Measurements from ENCODE around the gene PAQR7.

The PAQR7 gene

GRCh38 chr1:25829046-25829445 is 46.5 kb downstream of the PAQR7 start:
- in situ Hi-C loops (cut with HindIII; ENCODE audit: low pct_ligation_motif_present, low pct_unique_long_range_greater_than_20kb, low sequenced_read_pairs) = no loop called here
- no peak for DNase-seq

DNA sequence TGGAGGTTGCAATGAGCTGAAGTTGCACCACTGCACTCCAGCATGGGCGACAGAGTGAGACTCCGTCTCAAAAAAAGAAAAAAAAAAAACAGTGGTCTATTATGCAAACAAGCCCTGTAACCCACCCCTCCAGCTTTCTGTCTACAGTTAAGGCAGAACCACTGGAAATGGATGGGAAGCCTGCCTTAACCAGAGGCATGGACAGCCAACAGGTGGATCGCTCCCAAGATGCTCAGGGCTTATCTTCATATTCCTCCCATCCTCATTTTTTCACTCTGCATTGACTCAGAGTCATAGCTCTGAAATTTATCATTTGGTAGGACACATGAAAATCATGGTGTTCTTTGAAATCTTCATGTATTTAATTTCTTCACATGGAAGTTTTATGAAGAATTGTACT is 47.0 kb downstream of the PAQR7 start:
- DNase-seq = no peak
- in situ Hi-C loops (cut with HindIII; ENCODE audit: low pct_ligation_motif_present, low pct_unique_long_range_greater_than_20kb, low sequenced_read_pairs) = no loop called here

- DNase-seq = no peak
Measured at GRCh38 chr1:25826571-25826970, 48.9 kb downstream of the PAQR7 start.

GRCh38 chr1:25825605-25826004 is 49.9 kb downstream of the PAQR7 start:
- in situ Hi-C loops (cut with HindIII; ENCODE audit: low pct_ligation_motif_present, low pct_unique_long_range_greater_than_20kb, low sequenced_read_pairs) = no loop called here
- DNase-seq = no peak

More at GRCh38 chr1:25826571-25826970, 48.9 kb downstream of the PAQR7 start:
- in situ Hi-C loops (cut with HindIII; ENCODE audit: low pct_ligation_motif_present, low pct_unique_long_range_greater_than_20kb, low sequenced_read_pairs) = no loop called here

DNA sequence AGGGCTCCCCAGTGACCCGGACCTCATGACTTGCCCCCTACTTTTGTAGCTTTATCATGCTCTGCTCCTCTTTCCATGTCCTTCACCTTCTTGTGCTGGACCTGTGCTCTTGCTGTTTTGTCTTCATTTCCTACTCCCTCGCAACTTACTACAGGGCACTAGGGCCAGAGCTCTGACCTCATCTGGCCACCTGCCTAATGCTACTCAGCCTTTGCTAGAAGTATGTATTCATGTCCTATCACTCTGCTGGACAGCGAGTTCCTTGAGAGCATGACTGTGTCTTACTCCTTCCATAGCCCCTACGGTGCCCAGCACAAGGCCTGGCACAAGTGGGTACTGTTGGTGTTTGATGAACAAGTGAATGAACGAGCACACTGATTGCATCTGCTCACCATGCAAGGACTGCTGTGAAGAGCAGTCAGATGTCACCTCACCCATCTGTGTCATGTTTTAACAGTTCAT is 53.8 kb downstream of the PAQR7 start:
- no peak for DNase-seq

GRCh38 chr1:25821112-25821476 is 54.4 kb downstream of the PAQR7 start:
- no peak for DNase-seq
- in situ Hi-C loops (cut with HindIII; ENCODE audit: low pct_ligation_motif_present, low pct_unique_long_range_greater_than_20kb, low sequenced_read_pairs) = no loop called here

More for the DNA sequence above, 53.8 kb downstream of the PAQR7 start:
- in situ Hi-C loops (cut with HindIII; ENCODE audit: low pct_ligation_motif_present, low pct_unique_long_range_greater_than_20kb, low sequenced_read_pairs) = no loop called here

DNA sequence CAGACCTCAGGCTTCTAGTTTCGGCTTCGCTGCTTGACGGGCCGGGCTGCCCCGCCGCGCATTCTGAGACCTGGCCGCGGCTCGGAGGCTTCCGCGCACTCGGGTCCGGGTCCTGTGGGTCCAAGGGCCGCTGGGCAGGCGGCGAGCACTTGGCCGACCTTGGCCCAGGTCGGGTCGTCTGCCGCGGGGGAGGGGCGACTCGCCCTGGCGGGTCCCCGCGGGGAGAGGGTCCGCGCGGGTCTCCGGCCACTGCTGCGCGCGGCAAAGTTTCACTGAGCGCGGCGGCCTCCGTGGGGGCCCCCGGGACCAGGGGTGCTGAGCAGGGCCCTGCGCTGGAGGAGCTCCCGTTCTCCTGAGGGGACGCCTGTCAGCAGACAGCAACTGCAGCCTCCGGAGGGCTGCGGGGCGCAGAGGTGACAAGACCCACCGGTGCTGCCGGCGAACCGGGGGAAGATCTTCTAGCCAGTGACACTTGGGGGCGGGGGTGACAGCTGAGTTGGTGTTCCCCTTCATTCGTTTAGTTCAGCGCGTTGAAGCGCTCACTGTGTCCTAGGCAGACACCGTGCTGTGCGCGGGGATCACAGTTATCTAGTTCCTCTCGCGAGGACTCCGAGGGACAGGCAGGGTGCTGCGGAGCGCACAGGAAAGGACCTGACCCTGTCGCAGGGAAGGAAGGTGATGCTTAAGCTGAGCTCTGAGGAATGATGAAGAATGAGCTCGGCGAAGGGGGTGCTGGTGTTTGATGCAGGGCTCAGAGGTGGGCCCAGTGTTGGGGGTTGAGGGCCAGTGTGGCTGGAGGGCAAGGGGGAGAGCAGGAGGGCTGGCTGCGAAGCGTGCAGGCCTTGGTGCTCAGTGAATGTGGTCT is 55.0 kb downstream of the PAQR7 start:
- in situ Hi-C loops (cut with HindIII; ENCODE audit: low pct_ligation_motif_present, low pct_unique_long_range_greater_than_20kb, low sequenced_read_pairs) = no loop called here
- peak; percentile 63 for DNase-seq

DNA sequence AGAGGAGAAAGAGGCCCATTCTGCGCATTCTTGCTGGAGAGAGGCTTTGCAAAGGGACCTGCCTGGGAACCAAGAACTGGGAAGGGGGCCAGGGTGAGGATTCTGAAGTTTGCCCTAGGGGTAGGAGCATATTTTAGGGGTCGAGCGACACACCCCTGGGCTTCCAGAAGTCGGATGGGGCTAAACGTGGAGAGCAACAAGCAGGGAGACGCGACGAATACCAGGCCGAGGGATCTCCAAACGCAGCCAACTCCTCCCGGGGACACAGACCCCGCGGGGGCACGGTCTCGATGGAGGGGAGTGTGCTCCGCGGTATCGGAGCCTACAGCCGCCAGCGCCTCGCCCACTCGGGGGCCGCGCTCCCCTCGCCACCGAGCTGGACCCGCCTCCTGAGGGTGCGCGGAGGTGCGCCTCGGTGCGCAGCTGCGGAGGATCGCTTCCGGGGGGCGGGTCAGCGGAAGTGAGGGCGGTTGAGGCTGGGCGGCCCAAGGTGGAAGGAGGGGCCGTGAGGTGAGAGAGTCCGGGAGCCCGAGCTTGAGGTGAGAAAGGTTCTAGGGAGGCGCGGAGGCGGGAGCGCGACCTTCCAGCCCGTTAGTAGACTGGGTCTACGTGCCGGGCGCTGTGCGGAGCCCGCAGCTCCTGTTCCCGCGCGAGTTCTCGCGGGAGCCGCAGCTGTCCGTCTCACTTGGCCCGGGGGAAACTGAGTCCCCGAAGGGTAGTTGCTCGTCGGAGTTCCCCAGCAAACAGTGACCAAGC is 55.8 kb downstream of the PAQR7 start, which contains the start of gene MTFR1L:
Gene MTFR1L, plus strand, starts transcription at position 464 of the 756 bp plus-strand sequence. CDS start 3,151 bp downstream, outside the sequence.
- DNase-seq = peak; percentile 73
- in situ Hi-C loops (cut with HindIII; ENCODE audit: low pct_ligation_motif_present, low pct_unique_long_range_greater_than_20kb, low sequenced_read_pairs) = no loop called here

- DNase-seq = peak; percentile 12
- in situ Hi-C loops (cut with HindIII; ENCODE audit: low pct_ligation_motif_present, low pct_unique_long_range_greater_than_20kb, low sequenced_read_pairs) = no loop called here
Measured at GRCh38 chr1:25818569-25818968, 56.9 kb downstream of the PAQR7 start.

DNA sequence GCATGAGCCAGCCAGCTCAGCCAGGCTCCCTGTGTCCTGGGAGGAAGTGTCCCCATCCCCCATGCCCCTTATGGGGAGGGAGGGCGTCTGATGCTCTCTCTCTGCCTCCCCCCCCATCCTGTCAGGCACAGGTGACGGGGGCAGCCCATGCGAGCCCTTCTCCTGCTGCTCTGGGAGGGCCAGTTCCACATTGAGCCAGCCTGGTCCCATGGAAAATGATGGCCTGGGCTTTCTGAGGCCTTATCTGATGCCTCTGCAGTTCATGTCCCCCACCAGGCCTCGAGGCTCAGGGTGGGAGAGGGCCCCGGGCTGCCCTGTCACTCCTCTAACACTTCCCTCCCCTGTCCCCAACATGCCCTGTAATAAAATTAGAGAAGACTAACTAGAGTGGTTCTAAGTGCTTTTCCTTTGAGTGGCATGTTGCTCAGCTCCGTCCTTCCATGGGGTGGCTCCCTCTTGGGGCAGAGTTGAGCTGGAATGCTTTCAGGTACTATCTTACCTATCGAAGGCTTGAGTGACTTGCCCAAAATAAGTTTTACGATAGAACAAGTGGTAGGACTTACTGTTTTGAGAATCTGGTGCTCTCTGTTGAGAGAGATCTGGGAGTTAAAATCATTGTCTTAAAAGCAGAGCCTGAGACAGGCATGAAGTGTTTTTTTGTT is 57.5 kb downstream of the PAQR7 start:
- DNase-seq = no peak

DNA sequence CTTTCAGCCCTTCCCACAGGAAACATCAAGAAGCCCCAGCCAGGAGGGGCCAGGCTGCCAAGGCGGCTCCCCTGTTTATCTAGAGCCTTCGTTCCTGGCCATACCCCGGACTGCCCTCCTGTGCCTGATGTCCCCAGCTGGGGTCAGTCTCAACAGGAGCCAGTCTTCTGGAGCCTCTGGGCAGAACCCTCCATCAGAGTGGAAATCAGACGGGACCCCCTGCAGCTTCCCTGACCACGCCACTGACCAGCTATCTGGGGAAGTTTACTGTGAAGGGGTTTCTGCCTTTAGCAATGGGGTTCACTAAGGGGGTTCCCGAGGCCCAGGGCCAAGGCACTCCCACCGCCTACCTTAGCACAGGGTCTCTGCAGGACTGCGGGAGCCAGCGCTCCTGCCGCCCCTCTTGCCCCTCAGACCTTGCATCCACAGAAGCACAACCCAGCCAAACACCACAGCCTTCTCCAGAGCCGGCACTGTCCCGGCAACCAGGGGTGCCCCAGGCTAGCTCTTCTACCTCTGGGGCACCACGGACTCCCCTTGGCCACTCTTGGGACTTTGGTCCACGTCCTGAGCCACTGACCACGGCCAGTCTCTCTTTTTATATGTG is 59.3 kb downstream of the PAQR7 start:
- in situ Hi-C loops (cut with HindIII; ENCODE audit: low pct_ligation_motif_present, low pct_unique_long_range_greater_than_20kb, low sequenced_read_pairs) = no loop called here

More for the DNA sequence above, 57.5 kb downstream of the PAQR7 start:
- in situ Hi-C loops (cut with HindIII; ENCODE audit: low pct_ligation_motif_present, low pct_unique_long_range_greater_than_20kb, low sequenced_read_pairs) = no loop called here

DNA sequence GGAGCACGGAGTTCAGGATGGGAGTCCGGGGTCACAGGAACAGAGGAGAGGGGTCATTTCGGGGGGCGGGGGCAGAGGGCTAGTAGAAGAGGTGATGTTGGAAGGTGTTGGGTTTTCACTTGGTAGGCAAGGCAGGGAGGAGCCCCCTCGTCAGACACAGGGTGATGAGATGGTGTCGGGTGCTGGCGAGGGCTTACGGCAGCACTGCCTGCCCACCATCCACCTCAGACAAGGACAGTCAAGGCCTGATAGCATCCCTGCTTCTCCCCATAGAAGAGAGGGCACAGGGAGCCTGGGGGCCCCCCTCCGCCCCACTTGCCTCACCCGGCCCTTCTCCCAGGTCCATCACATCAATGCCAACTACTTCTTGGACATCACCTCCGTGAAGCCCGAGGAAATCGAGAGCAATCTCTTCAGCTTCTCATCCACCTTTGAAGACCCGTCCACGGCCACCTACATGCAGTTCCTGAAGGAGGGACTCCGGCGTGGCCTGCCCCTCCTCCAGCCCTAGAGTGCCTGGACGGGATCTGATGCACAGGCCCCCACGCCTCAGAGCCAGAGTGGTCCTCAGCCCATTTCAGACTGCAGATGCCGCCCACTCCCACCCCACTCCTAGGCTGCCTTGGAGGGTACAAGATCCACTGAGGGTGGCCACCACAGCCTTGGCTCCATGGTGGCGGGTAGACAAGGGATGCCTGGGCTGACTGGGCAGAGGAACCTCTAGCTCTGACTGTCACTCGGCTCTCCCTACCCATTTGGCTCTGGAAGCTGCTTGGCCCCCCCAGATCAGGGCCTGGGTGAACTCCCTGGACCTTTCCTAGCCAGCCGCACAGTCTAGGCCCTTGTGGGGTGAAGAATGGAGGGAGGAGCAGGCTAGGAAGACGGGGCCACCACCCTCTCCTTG is 60.0 kb downstream of the PAQR7 start:
- in situ Hi-C loops (cut with HindIII; ENCODE audit: low pct_ligation_motif_present, low pct_unique_long_range_greater_than_20kb, low sequenced_read_pairs) = no loop called here
- no peak for DNase-seq

More for the DNA sequence above, 59.3 kb downstream of the PAQR7 start:
- DNase-seq = no peak

- in situ Hi-C loops (cut with HindIII; ENCODE audit: low pct_ligation_motif_present, low pct_unique_long_range_greater_than_20kb, low sequenced_read_pairs) = no loop called here
- DNase-seq = no peak
Measured at GRCh38 chr1:25814549-25815087, 60.9 kb downstream of the PAQR7 start.

GRCh38 chr1:25813734-25814471 is 61.6 kb downstream of the PAQR7 start:
- no peak for DNase-seq
- in situ Hi-C loops (cut with HindIII; ENCODE audit: low pct_ligation_motif_present, low pct_unique_long_range_greater_than_20kb, low sequenced_read_pairs) = no loop called here

DNA sequence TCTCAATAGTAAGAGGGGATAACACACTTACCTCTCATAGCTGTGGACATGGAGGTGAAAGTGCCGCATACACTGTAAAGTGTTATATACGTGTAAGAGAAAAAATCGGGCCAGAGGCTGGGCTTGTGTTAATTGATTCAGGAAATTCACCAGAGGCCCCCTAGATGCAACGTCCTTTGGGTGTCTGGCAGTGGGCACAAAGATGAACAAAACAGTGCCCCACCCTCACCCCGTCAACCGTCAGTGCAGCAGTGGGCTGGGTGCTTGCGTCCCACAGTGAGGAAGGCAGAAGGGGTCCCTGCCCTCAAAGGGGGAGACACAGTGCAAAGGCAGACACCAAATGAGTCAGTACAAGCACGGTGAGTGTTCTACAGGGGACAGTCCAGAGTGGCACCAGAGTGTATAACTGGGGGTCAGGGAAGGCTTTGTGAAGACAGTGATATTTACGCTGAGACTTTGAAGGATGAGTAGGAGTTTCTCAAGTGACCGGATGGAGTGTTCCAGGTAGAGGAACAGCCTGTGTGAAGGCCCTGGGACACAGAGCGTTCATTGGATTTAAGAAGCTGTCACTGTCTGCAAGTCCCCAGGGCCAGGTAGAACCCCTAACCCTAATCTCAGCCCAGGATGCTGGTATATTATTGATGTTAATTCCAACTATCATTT is 62.3 kb downstream of the PAQR7 start:
- in situ Hi-C loops (cut with HindIII; ENCODE audit: low pct_ligation_motif_present, low pct_unique_long_range_greater_than_20kb, low sequenced_read_pairs) = no loop called here

More for the DNA sequence above, 62.3 kb downstream of the PAQR7 start:
- DNase-seq = no peak

Data from ACHN (cell line).